NOMO-1 treated with DMSO at 0.1 percent for 48 hours (cell line): ENCODE measurements around the gene SYNGAP1.
A peak's percentile ranks its signal among the peaks of the same experiment; 100 is the strongest.

Experiments
- DNase-seq: peaks from one replicate; lab custom pipeline; 2025; ENCODE audit not compliant: unreplicated experiment; lab: John Stamatoyannopoulos, UW

Gene SYNGAP1

GRCh38 chr6:33420491-33421343, 852 bp downstream of the SYNGAP1 start:
- no peak for DNase-seq

DNA sequence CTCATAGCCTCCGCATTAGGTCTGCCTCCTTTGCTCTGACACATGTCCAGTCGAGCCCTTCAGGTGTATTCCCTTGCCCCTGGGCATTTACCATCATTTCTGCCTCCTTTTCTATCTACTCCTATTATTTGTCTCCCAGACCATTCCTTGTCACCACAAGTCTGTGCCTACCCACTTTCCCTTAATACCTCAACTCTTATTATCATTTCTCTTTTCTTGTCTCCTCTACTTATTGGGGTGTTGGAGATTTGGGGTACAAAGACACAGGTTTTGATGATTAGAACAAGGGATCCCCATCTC, 1.4 kb downstream of the SYNGAP1 start:
- no peak for DNase-seq

DNA sequence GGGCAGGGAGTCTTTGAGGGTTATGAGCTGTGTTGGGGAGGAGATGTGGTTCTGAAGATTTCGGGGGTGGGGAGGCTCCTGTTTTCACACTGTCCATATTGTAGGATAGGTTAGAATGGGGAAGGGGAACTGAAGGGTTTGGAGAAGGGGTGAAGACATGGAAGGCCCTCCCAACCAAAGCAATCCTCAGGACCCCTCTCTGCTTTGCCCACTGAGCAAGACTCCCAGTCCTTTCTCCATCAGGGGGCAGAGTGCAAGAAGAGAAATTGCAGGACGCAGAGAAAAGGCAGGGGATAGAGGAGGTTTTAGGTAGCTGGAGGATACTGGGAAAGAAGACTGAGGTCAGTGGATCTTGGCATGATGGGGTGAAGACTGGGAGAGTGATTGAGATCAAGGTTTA, 3.9 kb downstream of the SYNGAP1 start:
- DNase-seq = no peak

DNA sequence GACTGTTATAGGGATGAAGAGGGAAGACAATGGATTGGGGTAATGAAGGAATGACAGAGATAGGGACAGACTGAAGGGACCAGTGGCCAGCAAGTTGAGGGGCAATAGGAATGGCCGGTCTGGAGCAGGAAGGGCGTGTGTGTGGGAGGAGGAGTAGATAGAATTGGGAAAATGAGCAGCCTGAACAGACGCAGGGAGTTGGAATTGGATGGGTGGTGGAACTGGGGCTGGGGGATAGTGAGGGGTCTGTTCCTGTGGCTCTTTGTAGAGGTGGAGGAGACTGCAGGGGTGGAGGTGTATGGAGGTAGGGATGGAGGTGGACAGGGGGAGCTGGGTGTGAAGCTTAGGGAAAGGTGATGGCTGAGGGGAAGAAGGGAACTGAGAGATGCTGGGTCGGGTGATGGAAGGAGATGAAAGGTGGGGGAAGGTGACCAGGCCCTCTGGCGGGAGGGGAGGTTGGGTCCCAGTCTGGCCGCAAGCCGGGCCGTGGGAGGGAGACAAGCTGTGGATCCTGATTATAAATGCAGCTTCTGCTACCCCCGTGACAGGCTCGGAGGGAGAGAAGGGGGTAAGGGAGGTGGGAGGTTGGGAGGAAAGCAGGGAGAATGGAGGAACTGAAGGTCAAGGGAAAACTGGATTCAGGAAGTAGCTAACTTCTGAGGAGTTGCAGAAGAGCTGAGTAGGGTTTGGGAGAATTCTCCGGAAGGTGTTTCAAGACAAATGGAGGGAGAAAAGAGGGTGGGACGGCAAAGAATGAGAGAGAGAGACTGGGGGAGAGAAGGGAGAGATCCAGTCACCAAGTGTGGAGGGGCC, 5.2 kb downstream of the SYNGAP1 start:
- no peak for DNase-seq

DNA sequence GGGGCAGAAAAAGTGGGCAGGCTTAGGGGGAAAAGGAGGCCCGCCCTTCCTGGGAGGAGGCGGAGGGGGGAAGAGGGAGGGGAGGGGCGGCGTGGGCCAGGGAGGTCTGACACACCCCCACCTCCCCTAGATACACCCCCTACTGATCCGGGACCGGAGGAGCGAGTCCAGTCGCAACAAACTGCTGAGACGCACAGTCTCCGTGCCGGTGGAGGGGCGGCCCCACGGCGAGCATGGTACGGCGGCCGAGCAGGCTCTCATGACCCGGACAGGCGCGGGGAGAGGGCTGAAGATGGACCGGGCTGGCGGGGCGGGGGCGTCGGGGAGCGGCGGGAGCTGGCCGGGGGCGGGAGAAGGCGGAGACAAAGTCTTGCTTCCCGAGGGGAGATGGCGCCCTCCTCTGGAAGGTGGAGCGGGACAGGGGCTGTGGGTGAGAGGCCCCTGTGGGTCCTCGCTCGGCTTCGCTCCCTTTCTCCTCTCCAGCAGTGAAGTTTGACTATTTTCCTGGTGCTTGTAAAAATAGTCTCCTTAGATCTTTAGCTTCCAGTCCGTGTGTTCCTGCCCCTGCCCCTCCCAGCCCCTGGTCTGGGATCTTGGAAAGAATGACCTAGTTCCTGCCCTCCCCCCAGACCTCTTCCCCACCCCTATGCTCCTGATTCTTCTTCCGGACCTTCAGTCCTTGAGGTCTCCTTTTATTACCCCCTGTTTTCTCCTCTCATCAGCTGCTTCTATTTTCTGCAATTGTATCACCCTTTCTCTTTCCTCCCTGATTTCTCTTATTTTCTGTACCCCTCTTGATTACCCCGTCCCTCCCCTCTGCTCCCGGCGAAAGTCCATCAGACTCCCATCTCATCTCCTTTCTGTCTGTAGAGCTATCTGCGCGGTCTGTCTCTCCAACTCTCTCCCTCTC, 6.1 kb downstream of the SYNGAP1 start:
- DNase-seq = peak; percentile 73

- no peak for DNase-seq
These were observed 7.0 kb downstream of the SYNGAP1 start for GRCh38 chr6:33426590-33427511.

DNA sequence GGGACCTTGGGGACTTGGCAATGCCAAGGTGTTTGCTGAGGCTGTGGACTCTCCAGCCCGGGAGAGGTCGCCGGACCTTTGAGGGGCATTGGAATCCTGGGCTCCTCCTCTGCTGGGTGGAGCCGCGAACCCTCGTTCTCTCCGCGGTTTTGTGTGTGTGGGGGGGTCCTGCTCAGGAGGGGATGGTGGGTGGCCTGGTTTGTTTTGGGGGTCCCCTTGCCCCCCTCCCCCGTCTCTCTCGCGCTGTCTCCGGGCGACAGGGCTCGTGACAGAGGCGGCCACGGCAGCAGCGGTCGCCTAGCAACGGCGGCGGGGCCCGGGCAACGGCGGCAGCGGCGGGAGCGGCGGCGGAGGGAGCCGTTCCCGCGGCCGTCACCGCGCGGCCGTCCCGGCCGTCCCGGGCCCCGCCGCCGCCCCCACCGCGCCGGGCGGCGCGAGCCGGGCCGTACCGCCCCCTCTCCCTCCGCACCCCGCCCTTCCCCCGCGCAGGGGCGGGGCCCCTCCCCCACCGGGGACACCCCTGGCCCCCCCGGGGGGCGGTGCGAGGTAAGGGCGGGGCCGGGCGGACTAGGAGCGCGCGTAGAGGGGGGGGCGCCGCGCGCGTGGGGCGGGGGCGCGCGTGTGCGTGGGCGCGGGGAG, 7.8 kb downstream of the SYNGAP1 start:
- DNase-seq = no peak

GRCh38 chr6:33428224-33428965, 8.5 kb downstream of the SYNGAP1 start:
- no peak for DNase-seq

DNA sequence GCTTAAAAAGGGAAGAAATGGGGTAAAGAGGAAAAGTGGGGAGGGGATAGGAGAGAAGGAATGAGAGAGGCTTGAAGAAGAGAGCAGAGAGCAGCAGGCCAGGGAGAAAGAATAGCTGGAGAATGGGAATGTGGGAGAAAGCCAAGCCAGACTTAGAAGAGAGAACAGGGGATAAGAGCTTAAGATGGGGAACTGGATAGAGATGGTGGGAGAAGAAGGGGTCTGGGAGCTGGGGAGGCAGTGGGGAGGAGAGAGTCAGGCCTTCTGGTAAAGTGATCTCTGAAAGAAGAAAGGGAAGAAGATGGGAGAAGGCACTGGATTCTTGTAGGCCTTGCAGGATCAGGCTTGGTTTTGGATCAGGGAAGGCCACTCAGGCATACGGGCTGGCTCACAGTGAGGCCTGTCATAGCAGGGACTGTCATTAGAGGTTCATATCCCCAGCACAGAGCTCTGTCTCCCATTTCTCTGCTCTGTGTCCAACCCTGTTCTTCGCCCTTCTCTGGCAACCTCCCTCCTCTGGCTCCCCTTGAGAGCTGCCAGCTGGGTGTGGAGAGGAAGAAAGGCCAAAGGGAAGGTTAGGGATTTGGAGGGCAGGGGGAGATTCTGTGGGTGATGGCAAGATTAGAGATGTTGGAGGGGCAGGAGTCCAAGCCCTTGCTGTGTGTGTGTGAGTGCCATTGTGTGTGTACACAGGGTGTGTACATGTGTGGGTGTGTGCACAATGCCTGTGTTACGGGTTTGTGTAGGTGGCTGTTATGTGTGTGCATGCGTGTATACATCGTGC, 9.3 kb downstream of the SYNGAP1 start:
- no peak for DNase-seq

DNA sequence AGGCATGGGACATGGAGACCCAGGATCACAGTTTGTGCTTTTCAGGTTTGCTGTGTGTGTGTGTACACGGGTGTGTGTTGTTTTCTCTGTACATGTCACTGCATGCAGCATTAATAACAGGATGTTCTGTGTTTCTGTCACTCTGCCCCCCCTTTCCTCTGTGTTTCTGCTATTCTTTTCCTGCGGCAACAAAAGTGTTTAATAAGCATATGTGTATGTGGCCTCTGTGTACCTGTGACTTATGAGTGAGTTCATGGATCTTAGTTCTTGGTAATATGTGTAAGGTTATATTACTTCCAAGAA, 9.8 kb downstream of the SYNGAP1 start:
- no peak for DNase-seq

DNA sequence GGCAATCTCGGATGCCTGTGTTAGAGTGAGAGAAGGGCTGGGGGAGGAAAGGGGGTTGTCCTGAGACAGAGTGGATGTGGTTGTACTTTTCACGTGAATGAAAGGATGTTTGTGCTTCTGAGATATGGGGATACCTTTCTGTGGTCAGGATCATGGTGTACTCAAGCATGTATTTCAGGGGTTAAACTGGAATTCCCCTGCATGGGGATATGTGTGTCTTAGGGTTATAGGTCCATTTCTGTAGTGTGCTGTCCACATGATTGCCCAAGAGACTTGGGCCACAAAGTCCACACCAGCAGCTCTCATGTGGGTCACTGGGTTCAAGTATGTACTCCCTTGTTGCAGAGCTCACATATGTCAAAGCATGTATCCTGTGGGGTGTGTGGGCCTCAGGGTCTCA, 10.5 kb downstream of the SYNGAP1 start:
- DNase-seq = no peak

DNA sequence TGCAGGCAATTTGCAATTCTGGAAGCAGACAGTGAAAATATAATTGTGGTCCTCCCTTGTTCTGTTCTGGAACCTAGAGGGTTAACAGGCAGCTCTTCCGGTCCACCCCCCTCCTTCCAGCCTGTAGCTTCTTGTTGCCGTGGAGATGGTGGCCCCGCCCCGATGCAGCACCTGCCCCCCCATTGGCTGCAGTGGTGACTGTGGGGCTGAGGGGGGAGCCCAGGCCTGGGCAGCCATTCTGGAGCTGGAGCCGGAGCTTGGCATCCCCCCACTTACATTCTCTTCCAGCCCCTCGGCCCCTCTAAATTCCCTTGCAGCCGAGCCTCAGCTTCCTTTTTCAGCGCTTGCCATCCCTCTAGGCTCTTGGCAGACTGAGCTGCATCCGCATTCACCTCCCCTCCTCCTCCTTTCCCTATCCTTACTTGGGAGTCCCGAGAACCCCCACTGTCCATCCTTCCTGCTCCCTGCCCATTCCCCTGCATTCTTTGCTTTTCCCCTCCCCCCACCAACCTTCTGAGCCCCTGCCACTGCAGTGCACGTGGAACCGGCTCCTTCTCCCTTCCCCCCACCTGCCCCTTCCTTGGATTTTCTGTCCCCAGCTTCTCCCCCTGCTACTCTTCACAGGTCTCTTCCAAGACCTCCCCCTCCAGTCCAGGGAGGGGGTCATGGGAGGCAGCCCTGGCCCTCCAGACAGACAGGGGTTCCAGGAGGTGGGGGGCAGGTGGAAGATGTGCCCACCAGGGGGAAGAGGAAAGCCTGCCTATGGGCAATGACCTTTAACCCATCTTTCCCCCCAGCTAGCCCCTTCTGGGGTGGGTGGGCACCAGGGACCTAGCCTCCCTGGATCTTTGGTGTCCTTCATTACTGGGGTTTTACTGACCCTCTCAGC, 11.4 kb downstream of the SYNGAP1 start:
- peak; percentile 36 for DNase-seq

DNA sequence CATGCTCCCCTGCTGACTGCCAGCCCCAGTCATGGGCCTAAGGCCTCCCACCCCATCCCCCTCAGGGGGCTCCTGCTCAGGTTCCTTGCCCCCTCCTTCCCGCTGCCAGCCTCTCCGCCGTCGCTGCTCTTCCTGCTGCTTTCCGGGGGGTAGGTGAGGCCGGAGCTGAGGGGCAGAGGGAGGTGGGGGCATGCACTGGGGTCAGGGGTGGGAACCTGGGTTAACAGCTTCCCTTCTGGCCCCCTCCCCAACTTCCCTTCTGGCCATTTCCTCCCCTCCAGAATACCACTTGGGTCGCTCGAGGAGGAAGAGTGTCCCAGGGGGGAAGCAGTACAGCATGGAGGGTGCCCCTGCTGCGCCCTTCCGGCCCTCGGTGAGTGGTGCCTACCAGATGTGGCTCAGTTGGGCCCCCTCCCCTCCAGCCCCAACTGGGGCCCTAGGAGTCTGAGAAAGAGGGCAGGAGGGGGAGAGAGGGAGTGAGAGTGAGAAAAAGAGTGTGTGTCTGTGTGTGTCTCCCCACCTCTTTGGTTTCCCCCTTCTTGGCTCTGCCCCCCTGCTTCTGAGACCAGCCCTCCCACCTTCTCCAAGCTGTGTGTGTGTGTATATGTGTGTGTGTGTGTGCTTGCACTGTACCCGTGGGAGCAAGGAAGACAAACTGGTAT, 12.1 kb downstream of the SYNGAP1 start:
- DNase-seq = no peak

DNA sequence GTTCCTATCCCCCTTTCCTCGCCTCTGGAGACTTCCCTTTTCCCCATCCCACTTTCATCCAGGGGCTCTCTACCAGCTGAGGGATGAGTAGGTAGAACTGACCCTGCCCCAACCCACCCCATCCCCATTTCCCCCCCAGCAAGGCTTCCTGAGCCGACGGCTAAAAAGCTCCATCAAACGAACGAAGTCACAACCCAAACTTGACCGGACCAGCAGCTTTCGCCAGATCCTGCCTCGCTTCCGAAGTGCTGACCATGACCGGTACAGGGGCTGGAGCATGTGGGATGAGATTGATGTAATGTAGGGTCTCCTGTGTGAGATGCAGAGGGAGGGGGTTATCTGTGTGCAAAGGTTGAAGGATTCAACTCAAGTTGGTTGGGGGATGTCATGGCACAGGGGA, 12.7 kb downstream of the SYNGAP1 start:
- no peak for DNase-seq

DNA sequence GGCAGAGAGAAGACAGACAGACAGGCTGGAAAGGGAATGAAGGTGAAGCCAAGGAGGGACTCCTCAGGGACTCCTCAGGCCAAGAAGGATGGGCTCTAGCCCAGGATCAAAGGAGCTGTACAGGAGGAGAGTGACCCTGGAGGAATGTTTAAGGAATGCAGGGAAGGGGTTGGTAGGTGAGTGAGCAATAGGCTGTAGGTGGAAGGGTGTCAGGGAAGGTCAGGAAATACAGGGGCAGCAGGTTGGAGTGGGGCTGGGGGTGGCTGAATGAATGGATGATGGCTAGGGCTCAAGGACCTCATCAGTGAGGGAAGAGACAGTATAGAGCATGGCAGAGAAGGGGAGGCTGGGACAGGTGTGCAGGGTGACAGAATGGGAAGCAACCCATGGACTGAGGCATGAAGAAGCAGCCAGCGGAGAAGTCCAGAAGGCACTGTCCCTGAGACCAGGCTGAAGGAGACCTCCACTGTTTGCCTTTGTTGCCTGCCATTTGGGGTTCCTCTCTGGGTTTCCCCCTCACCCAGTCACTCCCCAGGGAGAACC, 13.2 kb downstream of the SYNGAP1 start:
- no peak for DNase-seq

GRCh38 chr6:33433544-33434191, 13.8 kb downstream of the SYNGAP1 start:
- no peak for DNase-seq
